Esophagus squamous epithelium (tissue), 4 donors: ENCODE measurements around the gene GAP43.

ENCODE experiments used
- POLR2A ChIP-seq, 4 donors: fragments of 450-650 bp; IDR thresholded peaks; one replicate each; pipeline ENCODE4 v1.6.1; 2017; ENCODE audit warnings: antibody characterized with exemption in 4 of 4, mild to moderate bottlenecking in 4 of 4, moderate library complexity in 3 of 4
- TF ChIP-seq, protein P1 (sequence below), 6 experiments: fragments of 450-650 bp in 4 of 6; fragments of 200-600 bp in 2 of 6; sonication (generic) in 2 of 6; IDR thresholded peaks; one replicate each; pipeline ENCODE4 v1.5.1; 2016 to 2019; ENCODE audit warnings: antibody characterized with exemption in 6 of 6, mild to moderate bottlenecking in 4 of 6, moderate library complexity in 4 of 6

GRCh38 chr3:115658032-115658336 lies 34.7 kb downstream of the GAP43 start:
- TF ChIP-seq, protein P1, sequence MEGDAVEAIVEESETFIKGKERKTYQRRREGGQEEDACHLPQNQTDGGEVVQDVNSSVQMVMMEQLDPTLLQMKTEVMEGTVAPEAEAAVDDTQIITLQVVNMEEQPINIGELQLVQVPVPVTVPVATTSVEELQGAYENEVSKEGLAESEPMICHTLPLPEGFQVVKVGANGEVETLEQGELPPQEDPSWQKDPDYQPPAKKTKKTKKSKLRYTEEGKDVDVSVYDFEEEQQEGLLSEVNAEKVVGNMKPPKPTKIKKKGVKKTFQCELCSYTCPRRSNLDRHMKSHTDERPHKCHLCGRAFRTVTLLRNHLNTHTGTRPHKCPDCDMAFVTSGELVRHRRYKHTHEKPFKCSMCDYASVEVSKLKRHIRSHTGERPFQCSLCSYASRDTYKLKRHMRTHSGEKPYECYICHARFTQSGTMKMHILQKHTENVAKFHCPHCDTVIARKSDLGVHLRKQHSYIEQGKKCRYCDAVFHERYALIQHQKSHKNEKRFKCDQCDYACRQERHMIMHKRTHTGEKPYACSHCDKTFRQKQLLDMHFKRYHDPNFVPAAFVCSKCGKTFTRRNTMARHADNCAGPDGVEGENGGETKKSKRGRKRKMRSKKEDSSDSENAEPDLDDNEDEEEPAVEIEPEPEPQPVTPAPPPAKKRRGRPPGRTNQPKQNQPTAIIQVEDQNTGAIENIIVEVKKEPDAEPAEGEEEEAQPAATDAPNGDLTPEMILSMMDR (IDR thresholded peaks at IDR 0.05), result no peak
- TF ChIP-seq POLR2A (IDR thresholded peaks at IDR 0.05), result no peak
